Measurements from ENCODE around the gene MRTFB.
A peak's percentile ranks its signal among the peaks of the same experiment; 100 is the strongest.

Gene MRTFB

GRCh38 chr16:14187517-14188338, 116.6 kb downstream of the MRTFB start:
- H3K36me3 Mint-ChIP-seq (ENCODE audit: low read depth), result no peaks in the 10 kb centered on the region
- H3K27me3 Mint-ChIP-seq (ENCODE audit: low read depth), result no peaks in the 10 kb centered on the region
- peaks cover 8% of the 10 kb centered on the region for H3K4me1 Mint-ChIP-seq (ENCODE audit: low read depth)
- H3K27ac Mint-ChIP-seq, result no peak overlapping the region
- H3K4me3 Mint-ChIP-seq, result no peak overlapping the region
- no peaks in the 10 kb centered on the region for H3K9me3 Mint-ChIP-seq

- Mint-ChIP-seq H3K4me3 (peak overlapping the region; percentile 81), H3K9me3 (no peaks in the 10 kb centered on the region), H3K36me3 (ENCODE audit: low read depth) (peaks cover 3% of the 10 kb centered on the region), H3K4me1 (ENCODE audit: low read depth) (peaks cover 23% of the 10 kb centered on the region), H3K27ac (peak overlapping the region; percentile 90), H3K27me3 (ENCODE audit: low read depth) (no peaks in the 10 kb centered on the region)
Observed at GRCh38 chr16:14193316-14193871, 122.3 kb downstream of the MRTFB start.

- no peaks in the 10 kb centered on the region for H3K9me3 Mint-ChIP-seq
- no peak overlapping the region for H3K4me3 Mint-ChIP-seq
- no peaks in the 10 kb centered on the region for H3K27me3 Mint-ChIP-seq (ENCODE audit: low read depth)
- H3K4me1 Mint-ChIP-seq (ENCODE audit: low read depth), result peaks cover 29% of the 10 kb centered on the region
- no peak overlapping the region for H3K27ac Mint-ChIP-seq
- H3K36me3 Mint-ChIP-seq (ENCODE audit: low read depth), result peaks cover 3% of the 10 kb centered on the region
Observed at GRCh38 chr16:14194721-14195120, 123.6 kb downstream of the MRTFB start.

GRCh38 chr16:14196011-14196410, 124.9 kb downstream of the MRTFB start:
- Mint-ChIP-seq H3K27me3 (ENCODE audit: low read depth) (no peaks in the 10 kb centered on the region), H3K36me3 (ENCODE audit: low read depth) (peaks cover 3% of the 10 kb centered on the region), H3K4me3 (no peak overlapping the region), H3K9me3 (no peaks in the 10 kb centered on the region), H3K27ac (no peak overlapping the region), H3K4me1 (ENCODE audit: low read depth) (peaks cover 29% of the 10 kb centered on the region)

GRCh38 chr16:14196539-14196938, 125.4 kb downstream of the MRTFB start:
- Mint-ChIP-seq H3K4me1 (ENCODE audit: low read depth) (peaks cover 29% of the 10 kb centered on the region), H3K27me3 (ENCODE audit: low read depth) (no peaks in the 10 kb centered on the region), H3K27ac (no peak overlapping the region), H3K36me3 (ENCODE audit: low read depth) (peaks cover 3% of the 10 kb centered on the region), H3K4me3 (no peak overlapping the region), H3K9me3 (no peaks in the 10 kb centered on the region)

GRCh38 chr16:14198012-14198411, 126.9 kb downstream of the MRTFB start:
- H3K9me3 Mint-ChIP-seq, result no peaks in the 10 kb centered on the region
- no peaks in the 10 kb centered on the region for H3K27me3 Mint-ChIP-seq (ENCODE audit: low read depth)
- H3K4me1 Mint-ChIP-seq (ENCODE audit: low read depth), result peaks cover 31% of the 10 kb centered on the region

GRCh38 chr16:14198572-14198971, 127.5 kb downstream of the MRTFB start:
- Mint-ChIP-seq H3K4me3 (no peak overlapping the region), H3K4me1 (ENCODE audit: low read depth) (peaks cover 26% of the 10 kb centered on the region), H3K27ac (no peak overlapping the region)

More at GRCh38 chr16:14198012-14198411, 126.9 kb downstream of the MRTFB start:
- H3K27ac Mint-ChIP-seq, result no peak overlapping the region
- no peak overlapping the region for H3K4me3 Mint-ChIP-seq
- H3K36me3 Mint-ChIP-seq (ENCODE audit: low read depth), result peaks cover 3% of the 10 kb centered on the region

GRCh38 chr16:14199199-14199598, 128.1 kb downstream of the MRTFB start:
- Mint-ChIP-seq H3K27me3 (ENCODE audit: low read depth) (no peaks in the 10 kb centered on the region), H3K9me3 (no peaks in the 10 kb centered on the region), H3K36me3 (ENCODE audit: low read depth) (no peaks in the 10 kb centered on the region), H3K4me1 (ENCODE audit: low read depth) (peaks cover 25% of the 10 kb centered on the region), H3K4me3 (no peak overlapping the region), H3K27ac (no peak overlapping the region)

More at GRCh38 chr16:14198572-14198971, 127.5 kb downstream of the MRTFB start:
- Mint-ChIP-seq H3K9me3 (no peaks in the 10 kb centered on the region), H3K36me3 (ENCODE audit: low read depth) (no peaks in the 10 kb centered on the region), H3K27me3 (ENCODE audit: low read depth) (no peaks in the 10 kb centered on the region)

GRCh38 chr16:14199624-14200023, 128.5 kb downstream of the MRTFB start:
- Mint-ChIP-seq H3K36me3 (ENCODE audit: low read depth) (no peaks in the 10 kb centered on the region), H3K27me3 (ENCODE audit: low read depth) (no peaks in the 10 kb centered on the region), H3K27ac (no peak overlapping the region), H3K9me3 (no peaks in the 10 kb centered on the region), H3K4me1 (ENCODE audit: low read depth) (peaks cover 24% of the 10 kb centered on the region), H3K4me3 (no peak overlapping the region)

- Mint-ChIP-seq H3K27me3 (ENCODE audit: low read depth) (no peaks in the 10 kb centered on the region), H3K9me3 (no peaks in the 10 kb centered on the region), H3K27ac (no peak overlapping the region), H3K4me1 (ENCODE audit: low read depth) (peaks cover 15% of the 10 kb centered on the region), H3K36me3 (ENCODE audit: low read depth) (no peaks in the 10 kb centered on the region), H3K4me3 (no peak overlapping the region)
Observed at GRCh38 chr16:14202095-14202494, 131.0 kb downstream of the MRTFB start.

GRCh38 chr16:14202697-14203096, 131.6 kb downstream of the MRTFB start:
- Mint-ChIP-seq H3K27ac (no peak overlapping the region), H3K36me3 (ENCODE audit: low read depth) (no peaks in the 10 kb centered on the region), H3K4me1 (ENCODE audit: low read depth) (peaks cover 15% of the 10 kb centered on the region), H3K4me3 (no peak overlapping the region), H3K27me3 (ENCODE audit: low read depth) (no peaks in the 10 kb centered on the region), H3K9me3 (no peaks in the 10 kb centered on the region)

- Mint-ChIP-seq H3K4me1 (ENCODE audit: low read depth) (peaks cover 15% of the 10 kb centered on the region), H3K36me3 (ENCODE audit: low read depth) (no peaks in the 10 kb centered on the region), H3K27me3 (ENCODE audit: low read depth) (no peaks in the 10 kb centered on the region), H3K27ac (no peak overlapping the region), H3K9me3 (no peaks in the 10 kb centered on the region), H3K4me3 (no peak overlapping the region)
Observed at GRCh38 chr16:14203166-14203565, 132.0 kb downstream of the MRTFB start.

GRCh38 chr16:14205666-14206065, 134.5 kb downstream of the MRTFB start:
- no peaks in the 10 kb centered on the region for H3K27me3 Mint-ChIP-seq (ENCODE audit: low read depth)

GRCh38 chr16:14211856-14212543, 140.9 kb downstream of the MRTFB start:
- Mint-ChIP-seq H3K4me1 (ENCODE audit: low read depth) (no peaks in the 10 kb centered on the region), H3K27me3 (ENCODE audit: low read depth) (no peaks in the 10 kb centered on the region), H3K4me3 (no peak overlapping the region), H3K36me3 (ENCODE audit: low read depth) (peaks cover 3% of the 10 kb centered on the region), H3K27ac (no peak overlapping the region), H3K9me3 (no peaks in the 10 kb centered on the region)

More at GRCh38 chr16:14205666-14206065, 134.5 kb downstream of the MRTFB start:
- Mint-ChIP-seq H3K9me3 (no peaks in the 10 kb centered on the region), H3K27ac (no peak overlapping the region), H3K36me3 (ENCODE audit: low read depth) (no peaks in the 10 kb centered on the region), H3K4me1 (ENCODE audit: low read depth) (peaks cover 8% of the 10 kb centered on the region), H3K4me3 (no peak overlapping the region)

GRCh38 chr16:14215941-14216340, 144.8 kb downstream of the MRTFB start:
- no peaks in the 10 kb centered on the region for H3K4me1 Mint-ChIP-seq (ENCODE audit: low read depth)
- no peaks in the 10 kb centered on the region for H3K9me3 Mint-ChIP-seq
- peaks cover 4% of the 10 kb centered on the region for H3K36me3 Mint-ChIP-seq (ENCODE audit: low read depth)
- H3K27me3 Mint-ChIP-seq (ENCODE audit: low read depth), result no peaks in the 10 kb centered on the region
- no peak overlapping the region for H3K27ac Mint-ChIP-seq
- H3K4me3 Mint-ChIP-seq, result no peak overlapping the region

Measured in T-helper 1 cell treated with Interleukin-12 subunit alpha and Interleukin-12 subunit beta and Interleukin-4 antibody, amounts not matched to agents 30 μg/mL and 1 μg/mL, for 36 hours (primary cell).